WTC11 (cell line): ENCODE data around the gene TTN. TPM values are rescaled to one million over a fixed set of nuclear protein-coding genes. Genes with fewer than 3 reads are reported as not detected.

ENCODE experiments used
- ATAC-seq: fragments of 200-7000 bp; cut with Tn5 transposase; 2 replicates; pipeline ENCODE4 v1.10.0; 2021; ENCODE audit warnings: mild to moderate bottlenecking, moderate library complexity
- CTCF ChIA-PET: fragments of 300-600 bp; sonication (Branson Sonifier 250); formaldehyde crosslinking; loops from one replicate; lab custom pipeline; 2021; ENCODE audit warnings: antibody characterized with exemption; lab: Charles Lee
- POLR2A ChIA-PET: fragments of 350-600 bp; sonication (Branson Sonifier 250); formaldehyde crosslinking; loops from one replicate; lab custom pipeline; 2021; ENCODE audit warnings: antibody characterized with exemption; lab: Charles Lee
- DNase-seq: peaks from one replicate; pipeline ENCODE4 v3.0.0; 2021; ENCODE audit warnings: low spot score
- H3K27ac Mint-ChIP-seq: 2 replicates; pipeline ENCODE4 v1.8.0; 2021; ENCODE audit warnings: mixed read lengths
- H3K27me3 Mint-ChIP-seq: 2 replicates; pipeline ENCODE4 v1.8.0; 2021; ENCODE audit warnings: low read depth, mild to moderate bottlenecking, moderate library complexity, mixed read lengths
- H3K36me3 Mint-ChIP-seq: 2 replicates; pipeline ENCODE4 v1.8.0; 2021; ENCODE audit warnings: mixed read lengths
- H3K4me1 Mint-ChIP-seq: 2 replicates; pipeline ENCODE4 v1.8.0; 2022; ENCODE audit warnings: mixed read lengths
- H3K4me3 Mint-ChIP-seq: 2 replicates; pipeline ENCODE4 v1.8.0; 2021; ENCODE audit warnings: mild to moderate bottlenecking, moderate library complexity, mixed read lengths
- H3K9me3 Mint-ChIP-seq: 2 replicates; pipeline ENCODE4 v1.8.0; 2021; ENCODE audit warnings: mixed read lengths
- GTF2I ChIP-seq: fragments of 250-450 bp; sonication (Bioruptor Pico); conservative IDR thresholded peaks from 2 replicates; pipeline ENCODE4 v1.4.0; 2021; ENCODE audit warnings: mild to moderate bottlenecking
- JAZF1 ChIP-seq: fragments of 250-450 bp; sonication (Bioruptor Pico); IDR thresholded peaks from 2 replicates; pipeline ENCODE4 v1.9.0; 2021; ENCODE audit warnings: moderate library complexity, mild to moderate bottlenecking, inconsistent platforms
- NFATC4 ChIP-seq: fragments of 250-450 bp; sonication (Bioruptor Pico); IDR thresholded peaks from 2 replicates; pipeline ENCODE4 v1.9.0; 2021; ENCODE audit warnings: mild to moderate bottlenecking
- NFE2L1 ChIP-seq: sonication (generic); formaldehyde crosslinking; IDR thresholded peaks from 2 replicates; pipeline ENCODE4 v1.8.1; 2023; ENCODE audit warnings: missing genetic modification reagents
- RELA ChIP-seq: sonication (generic); formaldehyde crosslinking; IDR thresholded peaks from 2 replicates; pipeline ENCODE4 v1.8.1; 2022; ENCODE audit warnings: missing genetic modification reagents, mild to moderate bottlenecking, borderline replicate concordance
- total RNA-seq: library from RNA; stranded (reverse); gene quantifications from 3 replicates; pipeline ENCODE4 v1.2.3, GENCODE V29; 2021
- TF ChIP-seq, protein P1 (sequence below): sonication (generic); formaldehyde crosslinking; IDR thresholded peaks from 2 replicates; pipeline ENCODE4 v1.8.1; 2023; ENCODE audit warnings: mild to moderate bottlenecking, missing genetic modification reagents, borderline replicate concordance
- TF ChIP-seq, protein P2 (sequence below): sonication (generic); formaldehyde crosslinking; IDR thresholded peaks from 2 replicates; pipeline ENCODE4 v1.8.1; 2022; ENCODE audit warnings: missing genetic modification reagents, borderline replicate concordance
- TF ChIP-seq, protein P3 (sequence below): fragments of 250-450 bp; sonication (Bioruptor Pico); IDR thresholded peaks from 2 replicates; pipeline ENCODE4 v1.9.0; 2021; ENCODE audit warnings: mild to moderate bottlenecking
- TF ChIP-seq, protein P4 (sequence below): sonication (generic); formaldehyde crosslinking; IDR thresholded peaks from 2 replicates; pipeline ENCODE4 v1.8.0; 2023; ENCODE audit warnings: missing genetic modification reagents, mild to moderate bottlenecking, borderline replicate concordance
- TF ChIP-seq, protein P5 (sequence below): sonication (generic); formaldehyde crosslinking; IDR thresholded peaks from 2 replicates; pipeline ENCODE4 v1.8.0; 2023; ENCODE audit warnings: missing genetic modification reagents
- TF ChIP-seq, protein P6 (sequence below): sonication (generic); formaldehyde crosslinking; IDR thresholded peaks from 2 replicates; pipeline ENCODE4 v1.8.1; 2022; ENCODE audit warnings: low read depth, mild to moderate bottlenecking, moderate library complexity, missing genetic modification reagents, borderline replicate concordance
- TF ChIP-seq, protein P7 (sequence below): sonication (generic); formaldehyde crosslinking; IDR thresholded peaks from 2 replicates; pipeline ENCODE4 v1.8.0; 2022; ENCODE audit warnings: missing genetic modification reagents

TTN gene
- total RNA-seq, 1 experiment from 2014 or later = 4.7 TPM

DNA sequence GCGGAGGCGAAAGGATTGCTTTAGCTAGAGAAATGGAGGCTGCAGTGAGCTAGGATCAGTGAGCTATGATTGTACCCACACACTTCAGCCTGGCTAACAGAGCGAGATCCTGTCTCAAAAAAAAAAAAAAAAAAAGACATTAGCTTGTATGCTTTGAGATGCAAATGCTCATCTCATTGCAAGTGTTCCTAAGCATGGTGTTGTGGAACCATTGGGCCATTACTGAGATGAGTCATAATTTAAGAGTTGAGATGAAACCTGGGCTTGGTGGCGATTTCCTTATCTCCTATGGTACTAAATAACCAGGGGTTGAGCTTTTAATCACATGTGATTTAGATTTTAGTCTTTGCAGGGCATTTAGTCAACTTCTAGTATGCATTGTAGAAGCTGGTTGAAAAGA lies 324.8 kb downstream of the TTN start:
- Mint-ChIP-seq H3K36me3 (no peaks in the 10 kb centered on the region; the same call in 1 of the 2 replicates), H3K4me3 (peak overlapping the region; percentile 88), H3K27me3 (no peaks in the 10 kb centered on the region), H3K4me1 (peaks cover 25% of the 10 kb centered on the region), H3K27ac (no peak overlapping the region), H3K9me3 (no peaks in the 10 kb centered on the region)
- DNase-seq = no peak
- POLR2A ChIA-PET = interaction anchor here (0.6 to 0.7 kb wide), 2 partner anchors 43 to 48 kb away, joined by 6 to 7 read pairs; no protein-coding TSS in a partner anchor
- CTCF ChIA-PET = interaction anchor here (0.6 to 1.3 kb wide), 4 partner anchors 32 to 218 kb away, joined by 3 to 4 read pairs (median 3); partner anchors contain the start of genes PJVK and PRKRA
- TF ChIP-seq, protein P1, sequence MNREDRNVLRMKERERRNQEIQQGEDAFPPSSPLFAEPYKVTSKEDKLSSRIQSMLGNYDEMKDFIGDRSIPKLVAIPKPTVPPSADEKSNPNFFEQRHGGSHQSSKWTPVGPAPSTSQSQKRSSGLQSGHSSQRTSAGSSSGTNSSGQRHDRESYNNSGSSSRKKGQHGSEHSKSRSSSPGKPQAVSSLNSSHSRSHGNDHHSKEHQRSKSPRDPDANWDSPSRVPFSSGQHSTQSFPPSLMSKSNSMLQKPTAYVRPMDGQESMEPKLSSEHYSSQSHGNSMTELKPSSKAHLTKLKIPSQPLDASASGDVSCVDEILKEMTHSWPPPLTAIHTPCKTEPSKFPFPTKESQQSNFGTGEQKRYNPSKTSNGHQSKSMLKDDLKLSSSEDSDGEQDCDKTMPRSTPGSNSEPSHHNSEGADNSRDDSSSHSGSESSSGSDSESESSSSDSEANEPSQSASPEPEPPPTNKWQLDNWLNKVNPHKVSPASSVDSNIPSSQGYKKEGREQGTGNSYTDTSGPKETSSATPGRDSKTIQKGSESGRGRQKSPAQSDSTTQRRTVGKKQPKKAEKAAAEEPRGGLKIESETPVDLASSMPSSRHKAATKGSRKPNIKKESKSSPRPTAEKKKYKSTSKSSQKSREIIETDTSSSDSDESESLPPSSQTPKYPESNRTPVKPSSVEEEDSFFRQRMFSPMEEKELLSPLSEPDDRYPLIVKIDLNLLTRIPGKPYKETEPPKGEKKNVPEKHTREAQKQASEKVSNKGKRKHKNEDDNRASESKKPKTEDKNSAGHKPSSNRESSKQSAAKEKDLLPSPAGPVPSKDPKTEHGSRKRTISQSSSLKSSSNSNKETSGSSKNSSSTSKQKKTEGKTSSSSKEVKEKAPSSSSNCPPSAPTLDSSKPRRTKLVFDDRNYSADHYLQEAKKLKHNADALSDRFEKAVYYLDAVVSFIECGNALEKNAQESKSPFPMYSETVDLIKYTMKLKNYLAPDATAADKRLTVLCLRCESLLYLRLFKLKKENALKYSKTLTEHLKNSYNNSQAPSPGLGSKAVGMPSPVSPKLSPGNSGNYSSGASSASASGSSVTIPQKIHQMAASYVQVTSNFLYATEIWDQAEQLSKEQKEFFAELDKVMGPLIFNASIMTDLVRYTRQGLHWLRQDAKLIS = no peak
- no peak for TF ChIP-seq RELA (CRISPR knock-in tag)
- TF ChIP-seq, protein P2, sequence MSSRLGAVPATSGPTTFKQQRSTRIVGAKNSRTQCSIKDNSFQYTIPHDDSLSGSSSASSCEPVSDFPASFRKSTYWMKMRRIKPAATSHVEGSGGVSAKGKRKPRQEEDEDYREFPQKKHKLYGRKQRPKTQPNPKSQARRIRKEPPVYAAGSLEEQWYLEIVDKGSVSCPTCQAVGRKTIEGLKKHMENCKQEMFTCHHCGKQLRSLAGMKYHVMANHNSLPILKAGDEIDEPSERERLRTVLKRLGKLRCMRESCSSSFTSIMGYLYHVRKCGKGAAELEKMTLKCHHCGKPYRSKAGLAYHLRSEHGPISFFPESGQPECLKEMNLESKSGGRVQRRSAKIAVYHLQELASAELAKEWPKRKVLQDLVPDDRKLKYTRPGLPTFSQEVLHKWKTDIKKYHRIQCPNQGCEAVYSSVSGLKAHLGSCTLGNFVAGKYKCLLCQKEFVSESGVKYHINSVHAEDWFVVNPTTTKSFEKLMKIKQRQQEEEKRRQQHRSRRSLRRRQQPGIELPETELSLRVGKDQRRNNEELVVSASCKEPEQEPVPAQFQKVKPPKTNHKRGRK (CRISPR knock-in tag) = no peak
- TF ChIP-seq, protein P3, sequence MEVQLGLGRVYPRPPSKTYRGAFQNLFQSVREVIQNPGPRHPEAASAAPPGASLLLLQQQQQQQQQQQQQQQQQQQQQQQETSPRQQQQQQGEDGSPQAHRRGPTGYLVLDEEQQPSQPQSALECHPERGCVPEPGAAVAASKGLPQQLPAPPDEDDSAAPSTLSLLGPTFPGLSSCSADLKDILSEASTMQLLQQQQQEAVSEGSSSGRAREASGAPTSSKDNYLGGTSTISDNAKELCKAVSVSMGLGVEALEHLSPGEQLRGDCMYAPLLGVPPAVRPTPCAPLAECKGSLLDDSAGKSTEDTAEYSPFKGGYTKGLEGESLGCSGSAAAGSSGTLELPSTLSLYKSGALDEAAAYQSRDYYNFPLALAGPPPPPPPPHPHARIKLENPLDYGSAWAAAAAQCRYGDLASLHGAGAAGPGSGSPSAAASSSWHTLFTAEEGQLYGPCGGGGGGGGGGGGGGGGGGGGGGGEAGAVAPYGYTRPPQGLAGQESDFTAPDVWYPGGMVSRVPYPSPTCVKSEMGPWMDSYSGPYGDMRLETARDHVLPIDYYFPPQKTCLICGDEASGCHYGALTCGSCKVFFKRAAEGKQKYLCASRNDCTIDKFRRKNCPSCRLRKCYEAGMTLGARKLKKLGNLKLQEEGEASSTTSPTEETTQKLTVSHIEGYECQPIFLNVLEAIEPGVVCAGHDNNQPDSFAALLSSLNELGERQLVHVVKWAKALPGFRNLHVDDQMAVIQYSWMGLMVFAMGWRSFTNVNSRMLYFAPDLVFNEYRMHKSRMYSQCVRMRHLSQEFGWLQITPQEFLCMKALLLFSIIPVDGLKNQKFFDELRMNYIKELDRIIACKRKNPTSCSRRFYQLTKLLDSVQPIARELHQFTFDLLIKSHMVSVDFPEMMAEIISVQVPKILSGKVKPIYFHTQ (CRISPR knock-in tag) = no peak
- TF ChIP-seq NFATC4 = no peak
- TF ChIP-seq, protein P4, sequence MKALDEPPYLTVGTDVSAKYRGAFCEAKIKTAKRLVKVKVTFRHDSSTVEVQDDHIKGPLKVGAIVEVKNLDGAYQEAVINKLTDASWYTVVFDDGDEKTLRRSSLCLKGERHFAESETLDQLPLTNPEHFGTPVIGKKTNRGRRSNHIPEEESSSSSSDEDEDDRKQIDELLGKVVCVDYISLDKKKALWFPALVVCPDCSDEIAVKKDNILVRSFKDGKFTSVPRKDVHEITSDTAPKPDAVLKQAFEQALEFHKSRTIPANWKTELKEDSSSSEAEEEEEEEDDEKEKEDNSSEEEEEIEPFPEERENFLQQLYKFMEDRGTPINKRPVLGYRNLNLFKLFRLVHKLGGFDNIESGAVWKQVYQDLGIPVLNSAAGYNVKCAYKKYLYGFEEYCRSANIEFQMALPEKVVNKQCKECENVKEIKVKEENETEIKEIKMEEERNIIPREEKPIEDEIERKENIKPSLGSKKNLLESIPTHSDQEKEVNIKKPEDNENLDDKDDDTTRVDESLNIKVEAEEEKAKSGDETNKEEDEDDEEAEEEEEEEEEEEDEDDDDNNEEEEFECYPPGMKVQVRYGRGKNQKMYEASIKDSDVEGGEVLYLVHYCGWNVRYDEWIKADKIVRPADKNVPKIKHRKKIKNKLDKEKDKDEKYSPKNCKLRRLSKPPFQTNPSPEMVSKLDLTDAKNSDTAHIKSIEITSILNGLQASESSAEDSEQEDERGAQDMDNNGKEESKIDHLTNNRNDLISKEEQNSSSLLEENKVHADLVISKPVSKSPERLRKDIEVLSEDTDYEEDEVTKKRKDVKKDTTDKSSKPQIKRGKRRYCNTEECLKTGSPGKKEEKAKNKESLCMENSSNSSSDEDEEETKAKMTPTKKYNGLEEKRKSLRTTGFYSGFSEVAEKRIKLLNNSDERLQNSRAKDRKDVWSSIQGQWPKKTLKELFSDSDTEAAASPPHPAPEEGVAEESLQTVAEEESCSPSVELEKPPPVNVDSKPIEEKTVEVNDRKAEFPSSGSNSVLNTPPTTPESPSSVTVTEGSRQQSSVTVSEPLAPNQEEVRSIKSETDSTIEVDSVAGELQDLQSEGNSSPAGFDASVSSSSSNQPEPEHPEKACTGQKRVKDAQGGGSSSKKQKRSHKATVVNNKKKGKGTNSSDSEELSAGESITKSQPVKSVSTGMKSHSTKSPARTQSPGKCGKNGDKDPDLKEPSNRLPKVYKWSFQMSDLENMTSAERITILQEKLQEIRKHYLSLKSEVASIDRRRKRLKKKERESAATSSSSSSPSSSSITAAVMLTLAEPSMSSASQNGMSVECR (CRISPR knock-in tag) = no peak
- TF ChIP-seq GTF2I (CRISPR knock-in tag) = no peak
- TF ChIP-seq JAZF1 (CRISPR knock-in tag) = no peak
- TF ChIP-seq, protein P5, sequence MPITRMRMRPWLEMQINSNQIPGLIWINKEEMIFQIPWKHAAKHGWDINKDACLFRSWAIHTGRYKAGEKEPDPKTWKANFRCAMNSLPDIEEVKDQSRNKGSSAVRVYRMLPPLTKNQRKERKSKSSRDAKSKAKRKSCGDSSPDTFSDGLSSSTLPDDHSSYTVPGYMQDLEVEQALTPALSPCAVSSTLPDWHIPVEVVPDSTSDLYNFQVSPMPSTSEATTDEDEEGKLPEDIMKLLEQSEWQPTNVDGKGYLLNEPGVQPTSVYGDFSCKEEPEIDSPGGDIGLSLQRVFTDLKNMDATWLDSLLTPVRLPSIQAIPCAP (CRISPR knock-in tag) = no peak
- TF ChIP-seq, protein P6, sequence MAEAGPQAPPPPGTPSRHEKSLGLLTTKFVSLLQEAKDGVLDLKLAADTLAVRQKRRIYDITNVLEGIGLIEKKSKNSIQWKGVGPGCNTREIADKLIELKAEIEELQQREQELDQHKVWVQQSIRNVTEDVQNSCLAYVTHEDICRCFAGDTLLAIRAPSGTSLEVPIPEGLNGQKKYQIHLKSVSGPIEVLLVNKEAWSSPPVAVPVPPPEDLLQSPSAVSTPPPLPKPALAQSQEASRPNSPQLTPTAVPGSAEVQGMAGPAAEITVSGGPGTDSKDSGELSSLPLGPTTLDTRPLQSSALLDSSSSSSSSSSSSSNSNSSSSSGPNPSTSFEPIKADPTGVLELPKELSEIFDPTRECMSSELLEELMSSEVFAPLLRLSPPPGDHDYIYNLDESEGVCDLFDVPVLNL (CRISPR knock-in tag) = no peak
- TF ChIP-seq, protein P7, sequence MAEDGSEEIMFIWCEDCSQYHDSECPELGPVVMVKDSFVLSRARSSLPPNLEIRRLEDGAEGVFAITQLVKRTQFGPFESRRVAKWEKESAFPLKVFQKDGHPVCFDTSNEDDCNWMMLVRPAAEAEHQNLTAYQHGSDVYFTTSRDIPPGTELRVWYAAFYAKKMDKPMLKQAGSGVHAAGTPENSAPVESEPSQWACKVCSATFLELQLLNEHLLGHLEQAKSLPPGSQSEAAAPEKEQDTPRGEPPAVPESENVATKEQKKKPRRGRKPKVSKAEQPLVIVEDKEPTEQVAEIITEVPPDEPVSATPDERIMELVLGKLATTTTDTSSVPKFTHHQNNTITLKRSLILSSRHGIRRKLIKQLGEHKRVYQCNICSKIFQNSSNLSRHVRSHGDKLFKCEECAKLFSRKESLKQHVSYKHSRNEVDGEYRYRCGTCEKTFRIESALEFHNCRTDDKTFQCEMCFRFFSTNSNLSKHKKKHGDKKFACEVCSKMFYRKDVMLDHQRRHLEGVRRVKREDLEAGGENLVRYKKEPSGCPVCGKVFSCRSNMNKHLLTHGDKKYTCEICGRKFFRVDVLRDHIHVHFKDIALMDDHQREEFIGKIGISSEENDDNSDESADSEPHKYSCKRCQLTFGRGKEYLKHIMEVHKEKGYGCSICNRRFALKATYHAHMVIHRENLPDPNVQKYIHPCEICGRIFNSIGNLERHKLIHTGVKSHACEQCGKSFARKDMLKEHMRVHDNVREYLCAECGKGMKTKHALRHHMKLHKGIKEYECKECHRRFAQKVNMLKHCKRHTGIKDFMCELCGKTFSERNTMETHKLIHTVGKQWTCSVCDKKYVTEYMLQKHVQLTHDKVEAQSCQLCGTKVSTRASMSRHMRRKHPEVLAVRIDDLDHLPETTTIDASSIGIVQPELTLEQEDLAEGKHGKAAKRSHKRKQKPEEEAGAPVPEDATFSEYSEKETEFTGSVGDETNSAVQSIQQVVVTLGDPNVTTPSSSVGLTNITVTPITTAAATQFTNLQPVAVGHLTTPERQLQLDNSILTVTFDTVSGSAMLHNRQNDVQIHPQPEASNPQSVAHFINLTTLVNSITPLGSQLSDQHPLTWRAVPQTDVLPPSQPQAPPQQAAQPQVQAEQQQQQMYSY (CRISPR knock-in tag) = no peak
- no peak for TF ChIP-seq NFE2L1
- no peak for ATAC-seq
